Heart right ventricle (tissue), 16 donors: ENCODE results near the gene C3. TPM values are rescaled to one million over a fixed set of nuclear protein-coding genes. Genes with fewer than 3 reads are reported as not detected.

ENCODE experiments used
- ATAC-seq, 8 donors: fragments of 200-7000 bp; cut with Tn5 transposase; one replicate each; pipeline ENCODE4 v1.9.1; 2020; ENCODE audit warnings: mild to moderate bottlenecking in 8 of 8, moderate library complexity in 8 of 8, moderate number of reproducible peaks in 1 of 8
- DNase-seq, 2 donors: peaks; one replicate each; pipeline ENCODE4 v3.0.0-alpha.2; 2020
- H3K27ac ChIP-seq, 10 donors: fragments of 200-600 bp; sonication (generic) in 2 of 10; one replicate each; pipeline versions ENCODE4 v1.5.0 to v1.8.0; 2020 to 2022; ENCODE audit warnings: mild to moderate bottlenecking in 3 of 10
- H3K27me3 ChIP-seq, 7 donors: fragments of 200-600 bp; one replicate each; pipeline ENCODE4 v1.8.0; 2021 to 2022; ENCODE audit warnings: mild to moderate bottlenecking in 2 of 7
- H3K36me3 ChIP-seq, 9 donors: fragments of 200-600 bp; sonication (generic) in 1 of 9; one replicate each; pipeline versions ENCODE4 v1.5.0 to v1.8.0; 2020 to 2022; ENCODE audit warnings: mild to moderate bottlenecking in 2 of 9
- H3K4me1 ChIP-seq, 9 donors: fragments of 200-600 bp; sonication (generic) in 1 of 9; one replicate each; pipeline versions ENCODE4 v1.5.0 to v1.8.0; 2020 to 2022; ENCODE audit warnings: mild to moderate bottlenecking in 4 of 9
- H3K4me3 ChIP-seq, 10 donors: fragments of 200-600 bp; sonication (generic) in 2 of 10; one replicate each; pipeline versions ENCODE4 v1.5.0 to v1.8.0; 2020 to 2022; ENCODE audit warnings: mild to moderate bottlenecking in 7 of 10, moderate library complexity in 2 of 10
- H3K9me3 ChIP-seq, 11 donors: fragments of 200-600 bp in 10 of 11; sonication (generic) in 2 of 11; one replicate each; pipeline versions ENCODE4 v1.5.0 to v1.8.0; 2013 to 2022; ENCODE audit warnings: mild to moderate bottlenecking in 2 of 11, control low read depth in 1 of 11, moderate library complexity in 1 of 11
- CTCF ChIP-seq, 9 donors: fragments of 200-600 bp; sonication (generic) in 2 of 9; IDR thresholded peaks; one replicate each; pipeline versions ENCODE4 v1.5.0 to v1.8.0; 2021 to 2022; ENCODE audit warnings: antibody characterized with exemption in 9 of 9, mild to moderate bottlenecking in 5 of 9, moderate library complexity in 1 of 9
- WGBS, 2 donors: extraction: QIAGEN DNeasy Blood & Tissue Kit; methylation state at CpG; one replicate each; pipeline ENCODE4 v1.1.7; 2013; ENCODE audit warnings: inconsistent platforms in 1 of 2; 5-methylcytosine and 5-hydroxymethylcytosine counted together
- intact Hi-C, 10 donors: fragments of 100-400 bp; cut with DNase I; formaldehyde crosslinking; loops; one replicate each; pipeline versions ENCODE4 v1.11.1 to v1.14.2; 2022
- polyA plus RNA-seq, 2 donors: library from polyadenylated mRNA; stranded (reverse); fragments of 200-250 nt; gene quantifications; one replicate each; pipeline ENCODE4 v1.2.3, GENCODE V29; 2013
- total RNA-seq, 10 donors: library from RNA; stranded (reverse); fragmentation: NEBNext Ultra II Directional in 3 of 10; extraction: Animal tissue kit (Norgen Biotek cat#: 25700) in 3 of 10; gene quantifications; one replicate each; pipeline versions ENCODE4 v1.2.1 to v1.2.4, GENCODE V29; 2021 to 2023
- donor health status: Arrhythmogenic right ventricular cardiomyopathy.
- donor health status: ischemic (EF 13 %, LVEDD 7.1; RV severe dilation, severe dysfunction).
- donor health status: healthy with polysubstance abuse.
- donor health status: DM: no; HTN: yes; CAD: no.
- donor health status: DM: no; HTN: no; CAD: no.
- donor health status: ischemic (EF 25% LVEDD 6.9; RV normal size, moderate dysfunction).
- donor health status: ischemic (EF 25% LVEDD 5.7; RV mildly dilated, moderate dysfunction).
- donor health status: healthy.
- donor health status: DM: yes; HTN: yes; CAD: no.
- donor health status: Ischemic cardiomyopathy.
- donor health status: ischemic (EF 35%, LVEDD 5.7; RV mildly dilated, moderate dysfunction).
- donor health status: nonischemic (EF 11% LVEDD 7.7; RV severe dilation, severe dysfunction).
- donor health status: DM: yes; HTN: yes; CAD: no.
- donor health status: PGD.
- donor health status: ischemic (EF 29% LVEDD 5.4; RV normal size, mild dysfunction).
- donor health status: nonischemic (EF 23%, LVEDD 6.1; RV moderate dilation, normal function).

Gene C3
- total and polyA plus RNA-seq, 12 donors = 23.0 to 475 (median 170) TPM

DNA sequence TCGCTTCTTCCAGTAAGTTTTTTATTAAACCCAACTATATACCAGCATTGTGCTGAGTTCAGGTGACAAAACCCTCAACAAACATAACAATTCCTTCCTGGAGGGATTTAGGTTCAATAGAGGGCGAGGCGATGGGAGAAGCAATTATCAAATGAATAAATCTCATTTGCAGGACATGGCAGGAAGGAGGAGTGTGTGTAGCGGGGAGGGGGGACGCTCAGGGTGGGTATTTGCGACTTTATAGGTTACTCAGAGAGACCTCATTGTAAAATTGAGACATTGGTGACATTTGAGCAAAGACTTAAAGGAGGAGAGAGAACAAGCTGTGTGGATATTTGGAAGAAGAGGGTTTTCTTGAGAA lies 3.9 kb downstream of the C3 start:
- no peak for TF ChIP-seq CTCF (IDR thresholded peaks at IDR 0.05)
- no peak for DNase-seq
- Histone ChIP-seq H3K4me3 (no peak overlapping the region), H3K27me3 (peaks cover 0 to 29% (median 7%) of the 10 kb centered on the region in 7 donors), H3K9me3 (no peaks in the 10 kb centered on the region), H3K4me1 (peaks cover 0 to 9% (median 0%) of the 10 kb centered on the region in 9 donors), H3K36me3 (peaks cover 0 to 4% (median 0%) of the 10 kb centered on the region in 9 donors), H3K27ac (no peak overlapping the region)
- ATAC-seq = no peak
- 61% methylated on average over 6 of the region's 6 CpGs for WGBS, 2 donors
- intact Hi-C loops = no loop called here

DNA sequence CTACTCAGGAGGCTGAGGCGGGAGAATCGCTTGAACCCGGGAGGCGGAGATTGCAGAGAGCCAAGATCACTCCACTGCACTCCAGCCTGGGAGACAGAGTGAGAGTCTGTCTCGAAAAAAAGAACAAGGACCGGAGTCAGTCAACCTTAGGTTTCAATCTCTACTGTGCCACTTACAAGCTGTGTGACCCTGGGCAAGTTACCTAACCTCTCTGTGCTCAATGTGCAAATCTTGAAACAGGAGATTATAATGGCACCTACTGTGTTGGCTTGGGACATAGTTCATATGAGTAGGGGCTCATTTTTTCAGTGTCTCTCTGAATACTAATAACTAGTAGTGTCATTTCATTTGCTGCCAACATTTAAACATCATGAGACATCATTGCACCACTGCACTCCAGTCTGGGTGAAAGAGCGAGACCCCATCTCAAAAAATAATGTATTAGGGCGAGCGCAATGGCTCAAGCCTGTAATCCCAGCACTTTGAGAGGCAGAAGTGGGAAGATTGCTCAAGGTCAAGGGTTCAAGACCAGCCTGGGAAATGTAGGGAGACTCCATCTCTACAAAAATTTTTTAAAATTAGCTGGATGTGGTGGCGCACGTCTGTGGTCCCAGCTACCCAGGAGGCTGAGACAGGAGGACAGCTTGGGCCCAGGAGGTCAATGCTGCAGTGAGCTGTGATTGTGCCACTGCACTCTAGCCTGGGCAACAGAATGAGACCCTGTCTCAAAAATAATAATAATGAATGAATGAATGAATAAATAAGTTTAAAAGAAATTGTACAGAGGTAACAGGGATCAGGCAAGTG lies 5.5 kb downstream of the C3 start:
- ATAC-seq (no peak), DNase-seq (no peak)
- TF ChIP-seq CTCF (IDR thresholded peaks at IDR 0.05) = no peak
- Histone ChIP-seq H3K27me3 (peaks cover 0 to 44% (median 21%) of the 10 kb centered on the region in 7 donors), H3K4me3 (no peak overlapping the region), H3K4me1 (no peaks in the 10 kb centered on the region), H3K36me3 (peaks cover 0 to 4% (median 0%) of the 10 kb centered on the region in 9 donors), H3K27ac (no peak overlapping the region), H3K9me3 (no peaks in the 10 kb centered on the region)
- intact Hi-C loops = no loop called here
- WGBS, 2 donors = 89 to 92% methylated on average over 11 of the region's 11 CpGs

DNA sequence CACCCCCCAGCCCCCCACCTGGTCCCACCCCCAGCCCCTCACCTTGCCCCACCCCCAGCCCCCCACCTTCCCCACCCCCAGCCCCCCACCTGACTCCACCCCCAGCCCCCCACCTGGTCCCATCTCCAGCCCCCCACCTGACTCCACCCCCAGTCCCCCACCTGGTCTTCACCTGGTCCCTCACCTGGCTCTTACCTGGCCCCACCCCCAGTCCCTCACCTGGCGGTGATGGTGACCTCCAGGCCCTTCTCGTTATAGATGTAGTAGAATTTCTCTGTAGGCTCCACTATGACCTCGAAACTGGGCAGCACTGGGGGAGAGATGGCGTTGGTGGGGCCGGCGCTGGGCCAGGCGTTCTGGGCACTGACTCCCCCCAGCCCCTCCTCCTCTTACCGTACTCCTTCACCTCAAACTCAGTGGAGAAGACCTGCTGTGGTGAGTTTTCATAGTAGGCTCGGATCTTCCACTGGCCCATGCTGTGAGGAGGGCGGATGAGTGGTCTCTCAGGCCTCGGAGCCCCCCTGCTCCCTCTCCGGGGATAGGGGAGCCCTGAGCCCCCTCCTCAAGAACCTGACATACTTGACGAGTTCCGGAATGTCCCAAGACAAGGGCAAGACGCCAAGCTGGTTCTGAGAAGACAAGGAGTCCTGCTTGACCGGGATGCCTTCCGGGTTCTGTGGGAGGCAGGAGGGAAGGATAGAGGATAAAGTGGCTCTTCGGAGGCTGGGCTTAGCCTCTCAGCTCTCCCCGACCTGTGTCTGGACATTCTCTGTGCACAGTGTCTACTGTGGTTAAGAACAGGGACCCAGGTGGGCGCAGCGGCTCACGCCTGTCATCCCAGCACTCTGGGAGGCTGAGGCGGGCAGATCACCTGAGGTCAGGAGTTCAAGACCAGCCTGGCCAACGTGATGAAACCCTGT lies 6.4 kb downstream of the C3 start:
- TF ChIP-seq CTCF (IDR thresholded peaks at IDR 0.05) = no peak
- peaks cover 0 to 4% (median 0%) of the 10 kb centered on the region in 9 donors for H3K36me3 ChIP-seq
- no peaks in the 10 kb centered on the region for H3K4me1 ChIP-seq
- no peak for DNase-seq
- WGBS, 2 donors = 63 to 64% methylated on average over 24 of the region's 24 CpGs
- no peaks in the 10 kb centered on the region for H3K9me3 ChIP-seq
- H3K27me3 ChIP-seq = peaks cover 0 to 51% (median 29%) of the 10 kb centered on the region in 7 donors
- no peak for ATAC-seq
- no peak overlapping the region for H3K4me3 ChIP-seq
- intact Hi-C loops = no loop called here
- H3K27ac ChIP-seq = no peak overlapping the region
